ENCODE measurements around the gene PPIB.

Gene PPIB

GRCh38 chr15:64151727-64152506 lies 10.9 kb downstream of the PPIB start, which contains the start of gene SNX22:
Gene SNX22, plus strand, starts transcription at chr15:64151731. Its CDS starts 45 bp downstream, at chr15:64151776.
- DNase-seq (ENCODE audit: low read depth), result no peak
- no peak for TF ChIP-seq CTCF (conservative IDR thresholded peaks at IDR 0.05; ENCODE audit: low read depth, low read length)
- H3K4me3 ChIP-seq (ENCODE audit: low read depth, low read length), result peak within 1 kb of the TSS; percentile 53

GRCh38 chr15:64149893-64150578 lies 12.8 kb downstream of the PPIB start:
- DNase-seq (ENCODE audit: low read depth), result no peak
- H3K4me3 ChIP-seq (ENCODE audit: low read depth, low read length), result no peak overlapping the region
- TF ChIP-seq CTCF (conservative IDR thresholded peaks at IDR 0.05; ENCODE audit: low read depth, low read length), result no peak

GRCh38 chr15:64149424-64149823 lies 13.4 kb downstream of the PPIB start:
- TF ChIP-seq CTCF (conservative IDR thresholded peaks at IDR 0.05; ENCODE audit: low read depth, low read length), result peak; percentile 35
- H3K4me3 ChIP-seq (ENCODE audit: low read depth, low read length), result no peak overlapping the region
- no peak for DNase-seq (ENCODE audit: low read depth)

- no peak for TF ChIP-seq CTCF (conservative IDR thresholded peaks at IDR 0.05; ENCODE audit: low read depth, low read length)
- DNase-seq (ENCODE audit: low read depth), result no peak
- H3K4me3 ChIP-seq (ENCODE audit: low read depth, low read length), result no peak overlapping the region
Observed at GRCh38 chr15:64148581-64148980, 14.2 kb downstream of the PPIB start.

GRCh38 chr15:64148168-64148567 lies 14.7 kb downstream of the PPIB start:
- DNase-seq (ENCODE audit: low read depth), result no peak
- no peak overlapping the region for H3K4me3 ChIP-seq (ENCODE audit: low read depth, low read length)
- TF ChIP-seq CTCF (conservative IDR thresholded peaks at IDR 0.05; ENCODE audit: low read depth, low read length), result no peak

GRCh38 chr15:64146885-64147681 lies 15.7 kb downstream of the PPIB start:
- DNase-seq (ENCODE audit: low read depth), result peak; percentile 82

More at GRCh38 chr15:64146885-64147681, 15.7 kb downstream of the PPIB start:
- H3K4me3 ChIP-seq (ENCODE audit: low read depth, low read length), result peak overlapping the region; percentile 6
- TF ChIP-seq CTCF (conservative IDR thresholded peaks at IDR 0.05; ENCODE audit: low read depth, low read length), result no peak

Measured in choroid plexus epithelial cell (primary cell).